DND-41 (cell line): ENCODE results near the gene U2AF2.

Source experiments
- ATAC-seq: fragments of 200-7000 bp; cut with Tn5 transposase; 3 replicates; pipeline ENCODE4 v1.9.1; 2021; ENCODE audit warnings: low read depth; ENCODE audit not compliant: insufficient read depth
- DNase-seq: peaks from one replicate; pipeline ENCODE4 v3.0.0-alpha.2; 2020
- H2AFZ ChIP-seq: 2 replicates; pipeline ENCODE4 v1.6.0; 2012; ENCODE audit warnings: low read depth, low read length
- H3K27ac ChIP-seq: 2 replicates; pipeline ENCODE4 v1.5.1; 2012; ENCODE audit warnings: low read length, inconsistent platforms
- H3K27me3 ChIP-seq: fragments of 200-600 bp; sonication (generic); 2 replicates; pipeline ENCODE4 v1.6.0; 2012; ENCODE audit warnings: low read length, mild to moderate bottlenecking, inconsistent platforms; ENCODE audit not compliant: insufficient read depth, poor library complexity
- H3K36me3 ChIP-seq: 2 replicates; pipeline ENCODE4 v1.5.1; 2012; ENCODE audit warnings: low read length, inconsistent platforms; ENCODE audit not compliant: insufficient read depth
- H3K4me1 ChIP-seq: 2 replicates; pipeline ENCODE4 v1.5.1; 2012; ENCODE audit warnings: mild to moderate bottlenecking, low read length; ENCODE audit not compliant: insufficient read depth
- H3K4me2 ChIP-seq: 2 replicates; pipeline ENCODE4 v1.6.0; 2012; ENCODE audit warnings: mild to moderate bottlenecking, moderate library complexity, low read length, inconsistent platforms; ENCODE audit not compliant: insufficient read depth
- H3K4me3 ChIP-seq, 2 experiments: fragments of 200-600 bp in 1 of 2; shearing (Covaris generic) in 1 of 2; 2 replicates each; pipeline ENCODE4 v1.5.1; 2012 to 2016; ENCODE audit warnings: inconsistent platforms in 2 of 2, low read length in 2 of 2, mild to moderate bottlenecking in 2 of 2, low read depth in 1 of 2, moderate library complexity in 1 of 2
- H3K79me2 ChIP-seq: 2 replicates; pipeline ENCODE4 v1.6.0; 2012; ENCODE audit warnings: low read length, inconsistent platforms; ENCODE audit not compliant: insufficient read depth
- H3K9ac ChIP-seq: 2 replicates; pipeline ENCODE4 v1.6.0; 2012; ENCODE audit warnings: low read depth, mild to moderate bottlenecking, inconsistent platforms, low read length, moderate library complexity
- H3K9me3 ChIP-seq: 2 replicates; pipeline ENCODE4 v1.5.1; 2012; ENCODE audit warnings: low read length, moderate library complexity, mild to moderate bottlenecking, inconsistent platforms; ENCODE audit not compliant: insufficient read depth, severe bottlenecking
- H4K20me1 ChIP-seq: 2 replicates; pipeline ENCODE4 v1.6.0; 2012; ENCODE audit warnings: low read length; ENCODE audit not compliant: insufficient read depth
- CTCF ChIP-seq: IDR thresholded peaks from 2 replicates; pipeline ENCODE4 v1.5.1; 2012; ENCODE audit warnings: borderline replicate concordance, low read length, moderate library complexity, mild to moderate bottlenecking; ENCODE audit not compliant: poor library complexity, severe bottlenecking; ENCODE audit errors: extremely low read depth
- EZH2 ChIP-seq: IDR thresholded peaks from 3 replicates; pipeline ENCODE4 v1.6.1; 2012; ENCODE audit warnings: borderline replicate concordance, low read depth, mild to moderate bottlenecking, moderate library complexity, low read length, inconsistent platforms; ENCODE audit not compliant: severe bottlenecking

U2AF2 gene

GRCh38 chr19:55669418-55670279, 14.8 kb downstream of the U2AF2 start:
- peaks cover 86% of the 10 kb centered on the region for H4K20me1 ChIP-seq
- H3K4me1 ChIP-seq = peaks cover 35% of the 10 kb centered on the region
- ATAC-seq (no peak), DNase-seq (no peak)
- H3K27me3 ChIP-seq = no peaks in the 10 kb centered on the region
- H2AFZ ChIP-seq = no peak overlapping the region
- 0 out of 2 replicates have a peak overlapping the region, but pooled peaks have one; percentile 29 for H3K4me2 ChIP-seq
- H3K79me2 ChIP-seq = peaks cover 90% of the 10 kb centered on the region
- no peak overlapping the region for H3K9ac ChIP-seq
- no peak overlapping the region for H3K27ac ChIP-seq
- peaks cover 84% of the 10 kb centered on the region for H3K36me3 ChIP-seq
- no peak overlapping the region for H3K4me3 ChIP-seq
- TF ChIP-seq CTCF = no peak
- H3K9me3 ChIP-seq = no peaks in the 10 kb centered on the region

GRCh38 chr19:55670280-55671053, 15.6 kb downstream of the U2AF2 start:
- Histone ChIP-seq H2AFZ (no peak overlapping the region), H3K4me3 (no peak overlapping the region), H4K20me1 (peaks cover 79% of the 10 kb centered on the region), H3K9me3 (no peaks in the 10 kb centered on the region), H3K27me3 (no peaks in the 10 kb centered on the region), H3K27ac (no peak overlapping the region), H3K36me3 (peaks cover 77% of the 10 kb centered on the region), H3K4me2 (peak overlapping the region; percentile 29; the same call in 1 of the 2 replicates), H3K4me1 (peaks cover 37% of the 10 kb centered on the region), H3K79me2 (peaks cover 87% of the 10 kb centered on the region), H3K9ac (no peak overlapping the region)
- DNase-seq = no peak
- no peak for ATAC-seq
- TF ChIP-seq CTCF (no peak), EZH2 (no peak)

GRCh38 chr19:55671054-55671378, 16.2 kb downstream of the U2AF2 start:
- H3K9me3 ChIP-seq = no peaks in the 10 kb centered on the region
- H3K36me3 ChIP-seq = peaks cover 71% of the 10 kb centered on the region
- no peaks in the 10 kb centered on the region for H3K27me3 ChIP-seq
- DNase-seq = no peak
- ATAC-seq = no peak
- peaks cover 79% of the 10 kb centered on the region for H4K20me1 ChIP-seq
- H2AFZ ChIP-seq = no peak overlapping the region
- peaks cover 87% of the 10 kb centered on the region for H3K79me2 ChIP-seq
- TF ChIP-seq EZH2 = no peak
- no peak for TF ChIP-seq CTCF
- peaks cover 41% of the 10 kb centered on the region for H3K4me1 ChIP-seq
- no peak overlapping the region for H3K9ac ChIP-seq
- H3K4me3 ChIP-seq = no peak overlapping the region
- no peak overlapping the region for H3K27ac ChIP-seq
- H3K4me2 ChIP-seq = no peak overlapping the region
